HL-60 (cell line): ENCODE measurements around the gene SAMD5.

ENCODE experiments used
- DNase-seq, 2 experiments: peaks; one replicate each; pipeline ENCODE4 v3.0.0-alpha.2; 2010 to 2020; ENCODE audit warnings: low read depth in 1 of 2, low spot score in 1 of 2
- H3K27ac ChIP-seq: fragments of 250-450 bp; sonication (Bioruptor Pico); replicated peaks from 2 replicates; pipeline ENCODE4 v1.5.1; 2020; ENCODE audit warnings: mild to moderate bottlenecking, moderate library complexity
- H3K27me3 ChIP-seq: fragments of 250-450 bp; sonication (Bioruptor Pico); 2 replicates; pipeline ENCODE4 v1.5.1; 2021; ENCODE audit warnings: mild to moderate bottlenecking, moderate library complexity; ENCODE audit not compliant: insufficient read depth, poor library complexity, severe bottlenecking
- H3K4me3 ChIP-seq: replicated peaks from 2 replicates; pipeline ENCODE4 v1.5.1; 2011; ENCODE audit warnings: mild to moderate bottlenecking, control low read depth, low read length; ENCODE audit not compliant: insufficient read depth
- CTCF ChIP-seq: IDR thresholded peaks from one replicate; pipeline ENCODE4 v1.5.1; 2011; ENCODE audit warnings: low read length, control low read depth, inconsistent platforms; ENCODE audit not compliant: insufficient read depth
- GABPA ChIP-seq: IDR thresholded peaks from 2 replicates; pipeline ENCODE4 v1.6.1; 2012; ENCODE audit warnings: low read depth
- POLR2AphosphoS5 ChIP-seq: IDR thresholded peaks from 2 replicates; pipeline ENCODE4 v1.6.1; 2012; ENCODE audit warnings: low read depth
- REST ChIP-seq: IDR thresholded peaks from 2 replicates; pipeline ENCODE4 v1.6.1; 2012; ENCODE audit warnings: low read depth; ENCODE audit not compliant: insufficient replicate concordance
- SPI1 ChIP-seq: IDR thresholded peaks from 2 replicates; pipeline ENCODE4 v1.6.1; 2012; ENCODE audit warnings: low read depth, mild to moderate bottlenecking, borderline replicate concordance

Gene SAMD5

GRCh38 chr6:147525519-147526209 lies 17.2 kb downstream of the SAMD5 start:
- DNase-seq = no peak
- TF ChIP-seq SPI1 (no peak), POLR2AphosphoS5 (no peak), REST (no peak), GABPA (no peak), CTCF (no peak)
- peaks cover 27% of the 10 kb centered on the region for H3K27me3 ChIP-seq
- H3K4me3 ChIP-seq = no peak overlapping the region
- H3K27ac ChIP-seq = no peak overlapping the region

- peaks cover 27% of the 10 kb centered on the region for H3K27me3 ChIP-seq
- DNase-seq = no peak
- TF ChIP-seq POLR2AphosphoS5 (no peak), GABPA (no peak), CTCF (no peak), SPI1 (no peak), REST (no peak)
- H3K4me3 ChIP-seq = no peak overlapping the region
- H3K27ac ChIP-seq = no peak overlapping the region
These were observed 18.7 kb downstream of the SAMD5 start for GRCh38 chr6:147527197-147527596.

- TF ChIP-seq CTCF = no peak
- TF ChIP-seq GABPA = no peak
- no peak for TF ChIP-seq POLR2AphosphoS5
- no peak for TF ChIP-seq SPI1
- TF ChIP-seq REST = no peak
- Histone ChIP-seq H3K4me3 (no peak overlapping the region), H3K27me3 (peaks cover 15% of the 10 kb centered on the region), H3K27ac (no peak overlapping the region)
- DNase-seq = no peak
These were observed 20.1 kb downstream of the SAMD5 start for GRCh38 chr6:147528511-147529145.
